ENCODE measurements around the gene DQX1. TPM values are rescaled to one million over a fixed set of nuclear protein-coding genes. Genes with fewer than 3 reads are reported as not detected.

DQX1 gene
- total and polyA plus RNA-seq, 9 of the 15 experiments (the other 6 are each of a cell fraction or from before 2014, with no cell fraction given) = 0.04 to 0.38 (median 0.18) TPM; not detected in 1

DNA sequence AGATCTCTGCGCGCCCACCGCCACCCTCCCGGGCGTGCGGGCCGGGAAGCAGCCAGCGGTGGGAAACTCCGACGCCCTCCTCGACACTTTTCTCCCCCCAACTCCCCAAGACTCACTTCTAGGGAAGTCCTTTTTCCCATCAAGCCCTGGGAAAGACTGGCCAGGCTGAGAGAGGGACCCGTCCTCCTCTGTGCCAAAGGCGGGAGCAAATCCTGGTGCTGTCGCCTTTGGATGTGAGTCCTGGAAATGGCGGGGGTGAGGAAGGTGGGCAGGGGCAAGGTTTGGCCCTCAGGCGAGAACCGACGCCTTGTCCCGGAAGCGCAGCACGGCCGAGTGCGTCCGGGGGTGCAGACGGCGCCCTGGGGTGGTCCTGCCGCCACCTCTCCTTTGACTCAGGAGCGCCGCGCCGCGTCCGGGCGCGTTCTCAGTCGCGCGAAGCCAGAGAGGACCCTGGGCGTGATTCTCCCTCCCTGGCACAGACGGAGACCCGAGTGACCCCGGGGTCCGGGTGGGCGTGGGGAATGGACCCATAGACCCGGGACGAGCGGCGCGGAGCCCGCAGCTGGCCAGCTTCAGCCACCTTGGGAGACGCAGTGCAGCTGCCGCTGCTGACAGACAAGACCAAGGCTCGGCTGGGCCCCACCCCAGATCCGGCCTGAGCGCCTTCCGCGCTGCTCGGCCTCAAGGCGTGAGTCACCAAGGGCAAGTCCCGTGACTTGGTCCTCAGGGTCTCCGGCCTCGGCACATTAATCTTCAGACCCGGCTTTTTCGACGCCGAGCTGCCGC is 23.1 kb downstream of the DQX1 start (continued):
- TF ChIP-seq, protein P1, sequence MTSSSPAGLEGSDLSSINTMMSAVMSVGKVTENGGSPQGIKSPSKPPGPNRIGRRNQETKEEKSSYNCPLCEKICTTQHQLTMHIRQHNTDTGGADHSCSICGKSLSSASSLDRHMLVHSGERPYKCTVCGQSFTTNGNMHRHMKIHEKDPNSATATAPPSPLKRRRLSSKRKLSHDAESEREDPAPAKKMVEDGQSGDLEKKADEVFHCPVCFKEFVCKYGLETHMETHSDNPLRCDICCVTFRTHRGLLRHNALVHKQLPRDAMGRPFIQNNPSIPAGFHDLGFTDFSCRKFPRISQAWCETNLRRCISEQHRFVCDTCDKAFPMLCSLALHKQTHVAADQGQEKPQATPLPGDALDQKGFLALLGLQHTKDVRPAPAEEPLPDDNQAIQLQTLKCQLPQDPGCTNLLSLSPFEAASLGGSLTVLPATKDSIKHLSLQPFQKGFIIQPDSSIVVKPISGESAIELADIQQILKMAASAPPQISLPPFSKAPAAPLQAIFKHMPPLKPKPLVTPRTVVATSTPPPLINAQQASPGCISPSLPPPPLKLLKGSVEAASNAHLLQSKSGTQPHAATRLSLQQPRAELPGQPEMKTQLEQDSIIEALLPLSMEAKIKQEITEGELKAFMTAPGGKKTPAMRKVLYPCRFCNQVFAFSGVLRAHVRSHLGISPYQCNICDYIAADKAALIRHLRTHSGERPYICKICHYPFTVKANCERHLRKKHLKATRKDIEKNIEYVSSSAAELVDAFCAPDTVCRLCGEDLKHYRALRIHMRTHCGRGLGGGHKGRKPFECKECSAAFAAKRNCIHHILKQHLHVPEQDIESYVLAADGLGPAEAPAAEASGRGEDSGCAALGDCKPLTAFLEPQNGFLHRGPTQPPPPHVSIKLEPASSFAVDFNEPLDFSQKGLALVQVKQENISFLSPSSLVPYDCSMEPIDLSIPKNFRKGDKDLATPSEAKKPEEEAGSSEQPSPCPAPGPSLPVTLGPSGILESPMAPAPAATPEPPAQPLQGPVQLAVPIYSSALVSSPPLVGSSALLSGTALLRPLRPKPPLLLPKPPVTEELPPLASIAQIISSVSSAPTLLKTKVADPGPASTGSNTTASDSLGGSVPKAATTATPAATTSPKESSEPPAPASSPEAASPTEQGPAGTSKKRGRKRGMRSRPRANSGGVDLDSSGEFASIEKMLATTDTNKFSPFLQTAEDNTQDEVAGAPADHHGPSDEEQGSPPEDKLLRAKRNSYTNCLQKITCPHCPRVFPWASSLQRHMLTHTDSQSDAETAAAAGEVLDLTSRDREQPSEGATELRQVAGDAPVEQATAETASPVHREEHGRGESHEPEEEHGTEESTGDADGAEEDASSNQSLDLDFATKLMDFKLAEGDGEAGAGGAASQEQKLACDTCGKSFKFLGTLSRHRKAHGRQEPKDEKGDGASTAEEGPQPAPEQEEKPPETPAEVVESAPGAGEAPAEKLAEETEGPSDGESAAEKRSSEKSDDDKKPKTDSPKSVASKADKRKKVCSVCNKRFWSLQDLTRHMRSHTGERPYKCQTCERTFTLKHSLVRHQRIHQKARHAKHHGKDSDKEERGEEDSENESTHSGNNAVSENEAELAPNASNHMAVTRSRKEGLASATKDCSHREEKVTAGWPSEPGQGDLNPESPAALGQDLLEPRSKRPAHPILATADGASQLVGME (CRISPR knock-in tag; IDR thresholded peaks at IDR 0.05) = no peak; the same call in 1 of the 2 replicates
- TF ChIP-seq, protein P2, sequence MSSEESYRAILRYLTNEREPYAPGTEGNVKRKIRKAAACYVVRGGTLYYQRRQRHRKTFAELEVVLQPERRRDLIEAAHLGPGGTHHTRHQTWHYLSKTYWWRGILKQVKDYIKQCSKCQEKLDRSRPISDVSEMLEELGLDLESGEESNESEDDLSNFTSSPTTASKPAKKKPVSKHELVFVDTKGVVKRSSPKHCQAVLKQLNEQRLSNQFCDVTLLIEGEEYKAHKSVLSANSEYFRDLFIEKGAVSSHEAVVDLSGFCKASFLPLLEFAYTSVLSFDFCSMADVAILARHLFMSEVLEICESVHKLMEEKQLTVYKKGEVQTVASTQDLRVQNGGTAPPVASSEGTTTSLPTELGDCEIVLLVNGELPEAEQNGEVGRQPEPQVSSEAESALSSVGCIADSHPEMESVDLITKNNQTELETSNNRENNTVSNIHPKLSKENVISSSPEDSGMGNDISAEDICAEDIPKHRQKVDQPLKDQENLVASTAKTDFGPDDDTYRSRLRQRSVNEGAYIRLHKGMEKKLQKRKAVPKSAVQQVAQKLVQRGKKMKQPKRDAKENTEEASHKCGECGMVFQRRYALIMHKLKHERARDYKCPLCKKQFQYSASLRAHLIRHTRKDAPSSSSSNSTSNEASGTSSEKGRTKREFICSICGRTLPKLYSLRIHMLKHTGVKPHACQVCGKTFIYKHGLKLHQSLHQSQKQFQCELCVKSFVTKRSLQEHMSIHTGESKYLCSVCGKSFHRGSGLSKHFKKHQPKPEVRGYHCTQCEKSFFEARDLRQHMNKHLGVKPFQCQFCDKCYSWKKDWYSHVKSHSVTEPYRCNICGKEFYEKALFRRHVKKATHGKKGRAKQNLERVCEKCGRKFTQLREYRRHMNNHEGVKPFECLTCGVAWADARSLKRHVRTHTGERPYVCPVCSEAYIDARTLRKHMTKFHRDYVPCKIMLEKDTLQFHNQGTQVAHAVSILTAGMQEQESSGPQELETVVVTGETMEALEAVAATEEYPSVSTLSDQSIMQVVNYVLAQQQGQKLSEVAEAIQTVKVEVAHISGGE (CRISPR knock-in tag; IDR thresholded peaks at IDR 0.05) = no peak
- TF ChIP-seq CCAR2 (IDR thresholded peaks at IDR 0.05; ENCODE audit: low read depth, low read length) = no peak
- peak; percentile 67 for TF ChIP-seq GABPA (tag; conservative IDR thresholded peaks at IDR 0.05; ENCODE audit: low read depth)
- TF ChIP-seq NFYB (IDR thresholded peaks at IDR 0.05; ENCODE audit: extremely low read depth, insufficient read length) = no peak
- TF ChIP-seq BDP1 (IDR thresholded peaks at IDR 0.05; ENCODE audit: insufficient read depth, insufficient read length) = no peak
- TF ChIP-seq, protein P3, sequence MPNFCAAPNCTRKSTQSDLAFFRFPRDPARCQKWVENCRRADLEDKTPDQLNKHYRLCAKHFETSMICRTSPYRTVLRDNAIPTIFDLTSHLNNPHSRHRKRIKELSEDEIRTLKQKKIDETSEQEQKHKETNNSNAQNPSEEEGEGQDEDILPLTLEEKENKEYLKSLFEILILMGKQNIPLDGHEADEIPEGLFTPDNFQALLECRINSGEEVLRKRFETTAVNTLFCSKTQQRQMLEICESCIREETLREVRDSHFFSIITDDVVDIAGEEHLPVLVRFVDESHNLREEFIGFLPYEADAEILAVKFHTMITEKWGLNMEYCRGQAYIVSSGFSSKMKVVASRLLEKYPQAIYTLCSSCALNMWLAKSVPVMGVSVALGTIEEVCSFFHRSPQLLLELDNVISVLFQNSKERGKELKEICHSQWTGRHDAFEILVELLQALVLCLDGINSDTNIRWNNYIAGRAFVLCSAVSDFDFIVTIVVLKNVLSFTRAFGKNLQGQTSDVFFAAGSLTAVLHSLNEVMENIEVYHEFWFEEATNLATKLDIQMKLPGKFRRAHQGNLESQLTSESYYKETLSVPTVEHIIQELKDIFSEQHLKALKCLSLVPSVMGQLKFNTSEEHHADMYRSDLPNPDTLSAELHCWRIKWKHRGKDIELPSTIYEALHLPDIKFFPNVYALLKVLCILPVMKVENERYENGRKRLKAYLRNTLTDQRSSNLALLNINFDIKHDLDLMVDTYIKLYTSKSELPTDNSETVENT (CRISPR knock-in tag; IDR thresholded peaks at IDR 0.05) = peak; percentile 69; the same call in 1 of the 2 replicates
- TF ChIP-seq RFX1 (IDR thresholded peaks at IDR 0.05) = no peak
- TF ChIP-seq NR2C2 (CRISPR knock-in tag; IDR thresholded peaks at IDR 0.05) = 0 out of 2 replicates have a peak, but pooled peaks have one; percentile 7
- TF ChIP-seq NR2C2 (tag; IDR thresholded peaks at IDR 0.05) = peak; percentile 92; the same call in 1 of the 2 replicates
- TF ChIP-seq HNRNPK (IDR thresholded peaks at IDR 0.05; ENCODE audit: low read depth, low read length, poor library complexity, severe bottlenecking) = no peak
- no peak for TF ChIP-seq SMARCB1 (IDR thresholded peaks at IDR 0.05; ENCODE audit: insufficient read length, low read depth)
- TF ChIP-seq U2AF2 (optimal IDR thresholded peaks at IDR 0.05; ENCODE audit: low read depth, low read length) = no peak
- TF ChIP-seq ZNF347 (CRISPR knock-in tag; IDR thresholded peaks at IDR 0.05; ENCODE audit: low read depth) = no peak
- no peak for TF ChIP-seq COPS2 (conservative IDR thresholded peaks at IDR 0.05)

Data from K562 (cell line).